Osteoblast (primary cell): ENCODE data around the gene STUM. TPM values are rescaled to one million over a fixed set of nuclear protein-coding genes. Genes with fewer than 3 reads are reported as not detected.
A peak's percentile ranks its signal among the peaks of the same experiment; 100 is the strongest.

ENCODE experiments used
- DNase-seq: peaks from one replicate; pipeline ENCODE4 v3.0.0; 2011; ENCODE audit warnings: low spot score, mixed read lengths; ENCODE audit not compliant: insufficient read length; ENCODE audit errors: missing footprints
- H2AFZ ChIP-seq: 2 replicates; pipeline ENCODE4 v1.6.0; 2011; ENCODE audit warnings: mild to moderate bottlenecking, low read length
- H3K27ac ChIP-seq: 2 replicates; pipeline ENCODE4 v1.5.1; 2011; ENCODE audit warnings: mild to moderate bottlenecking, low read depth, low read length, moderate library complexity
- H3K27me3 ChIP-seq: 2 replicates; pipeline ENCODE4 v1.6.0; 2012; ENCODE audit warnings: mild to moderate bottlenecking, control low read depth, inconsistent platforms, low read length, moderate library complexity; ENCODE audit not compliant: insufficient read depth
- H3K36me3 ChIP-seq: 2 replicates; pipeline ENCODE4 v1.5.1; 2011; ENCODE audit warnings: mild to moderate bottlenecking, low read length, control low read depth, moderate library complexity; ENCODE audit not compliant: insufficient read depth
- H3K4me1 ChIP-seq: 2 replicates; pipeline ENCODE4 v1.5.1; 2011; ENCODE audit warnings: mild to moderate bottlenecking, low read length, control low read depth, moderate library complexity; ENCODE audit not compliant: insufficient read depth
- H3K4me2 ChIP-seq: 2 replicates; pipeline ENCODE4 v1.6.0; 2011; ENCODE audit warnings: mild to moderate bottlenecking, low read length; ENCODE audit not compliant: insufficient read depth
- H3K4me3 ChIP-seq: fragments of 200-600 bp; sonication (generic); 3 replicates; pipeline ENCODE4 v1.5.1; 2012; ENCODE audit warnings: mild to moderate bottlenecking, low read length, inconsistent platforms; ENCODE audit not compliant: insufficient read depth
- H3K79me2 ChIP-seq: 2 replicates; pipeline ENCODE4 v1.6.0; 2012; ENCODE audit warnings: mild to moderate bottlenecking, low read length, control low read depth, inconsistent platforms; ENCODE audit not compliant: insufficient read depth
- H3K9me3 ChIP-seq: 2 replicates; pipeline ENCODE4 v1.5.1; 2011; ENCODE audit warnings: low read depth, low read length, control low read depth
- H4K20me1 ChIP-seq: 2 replicates; pipeline ENCODE4 v1.6.0; 2012; ENCODE audit warnings: mild to moderate bottlenecking, low read length, control low read depth; ENCODE audit not compliant: insufficient read depth
- CTCF ChIP-seq: IDR thresholded peaks from 2 replicates; pipeline ENCODE4 v1.5.1; 2011; ENCODE audit warnings: mild to moderate bottlenecking, low read depth, low read length, moderate library complexity; ENCODE audit errors: extremely low read depth
- total RNA-seq: library from RNA; depleted of rRNA; stranded (reverse); fragments of >200 nt; gene quantifications from 2 replicates; pipeline ENCODE4 v1.2.3, GENCODE V29; 2012

Gene STUM
- total RNA-seq, 1 donor: under 0.01 TPM

- Histone ChIP-seq H3K4me2 (no peak overlapping the region), H3K27me3 (no peaks in the 10 kb centered on the region), H3K36me3 (no peaks in the 10 kb centered on the region), H2AFZ (no peak overlapping the region), H3K79me2 (no peaks in the 10 kb centered on the region), H3K9me3 (no peaks in the 10 kb centered on the region), H4K20me1 (no peaks in the 10 kb centered on the region), H3K27ac (no peak overlapping the region), H3K4me1 (peaks cover 11% of the 10 kb centered on the region), H3K4me3 (no peak overlapping the region)
- TF ChIP-seq CTCF: no peak
- no peak for DNase-seq
Measured at GRCh38 chr1:226639631-226640061, 91.1 kb downstream of the STUM start.

GRCh38 chr1:226640321-226641136 is 92.0 kb downstream of the STUM start:
- Histone ChIP-seq H3K4me3 (no peak overlapping the region), H3K4me2 (no peak overlapping the region), H2AFZ (no peak overlapping the region), H3K27ac (no peak overlapping the region), H3K9me3 (no peaks in the 10 kb centered on the region), H3K79me2 (no peaks in the 10 kb centered on the region), H4K20me1 (no peaks in the 10 kb centered on the region), H3K27me3 (no peaks in the 10 kb centered on the region), H3K4me1 (peaks cover 11% of the 10 kb centered on the region), H3K36me3 (no peaks in the 10 kb centered on the region)
- no peak for DNase-seq
- no peak for TF ChIP-seq CTCF

- Histone ChIP-seq H4K20me1 (no peaks in the 10 kb centered on the region), H2AFZ (no peak overlapping the region), H3K9me3 (no peaks in the 10 kb centered on the region), H3K36me3 (no peaks in the 10 kb centered on the region), H3K79me2 (no peaks in the 10 kb centered on the region), H3K4me3 (no peak overlapping the region), H3K4me1 (peaks cover 11% of the 10 kb centered on the region), H3K27me3 (no peaks in the 10 kb centered on the region), H3K4me2 (no peak overlapping the region), H3K27ac (no peak overlapping the region)
- no peak for TF ChIP-seq CTCF
- DNase-seq: no peak
Measured at GRCh38 chr1:226641671-226642231, 93.2 kb downstream of the STUM start.

GRCh38 chr1:226642421-226642820 is 93.9 kb downstream of the STUM start:
- no peak for TF ChIP-seq CTCF
- H3K4me2 ChIP-seq: no peak overlapping the region
- peaks cover 11% of the 10 kb centered on the region for H3K4me1 ChIP-seq
- H3K79me2 ChIP-seq: no peaks in the 10 kb centered on the region
- DNase-seq: peak; percentile 61
- H3K4me3 ChIP-seq: no peak overlapping the region
- no peaks in the 10 kb centered on the region for H4K20me1 ChIP-seq
- H2AFZ ChIP-seq: no peak overlapping the region
- no peaks in the 10 kb centered on the region for H3K27me3 ChIP-seq
- H3K36me3 ChIP-seq: no peaks in the 10 kb centered on the region
- no peaks in the 10 kb centered on the region for H3K9me3 ChIP-seq
- H3K27ac ChIP-seq: no peak overlapping the region
